Brain microvascular endothelial cell (primary cell): Measurements from ENCODE around the gene SORBS1.

ENCODE experiments used
- DNase-seq: peaks from one replicate; pipeline ENCODE4 v3.0.0-alpha.2; 2020
- H3K27ac ChIP-seq: fragments of 250-450 bp; sonication (Bioruptor Pico); 2 replicates; pipeline ENCODE4 v1.5.1; 2020; ENCODE audit warnings: mild to moderate bottlenecking, moderate library complexity
- H3K27me3 ChIP-seq: fragments of 250-450 bp; sonication (Bioruptor Pico); replicated peaks from 2 replicates; pipeline ENCODE4 v1.5.1; 2020; ENCODE audit warnings: mild to moderate bottlenecking
- H3K36me3 ChIP-seq: fragments of 250-450 bp; sonication (Bioruptor Pico); replicated peaks from 2 replicates; pipeline ENCODE4 v1.5.1; 2020; ENCODE audit warnings: mild to moderate bottlenecking
- H3K4me3 ChIP-seq: 2 replicates; pipeline ENCODE4 v1.5.1; 2011; ENCODE audit warnings: low read depth, mild to moderate bottlenecking, control low read depth, low read length, moderate library complexity
- CTCF ChIP-seq: IDR thresholded peaks from 2 replicates; pipeline ENCODE4 v1.5.1; 2011; ENCODE audit warnings: low read depth, mild to moderate bottlenecking, moderate library complexity, low read length, control low read depth, inconsistent platforms; ENCODE audit errors: missing control alignments
- in situ Hi-C: cut with HindIII; loops from 2 replicates; pipeline ENCODE4 v1.10.0; 2017; ENCODE audit warnings: low sequenced_read_pairs, low pct_ligation_motif_present

Gene SORBS1

GRCh38 chr10:95571390-95571789 is 10.2 kb upstream of the SORBS1 start:
- Histone ChIP-seq H3K27me3 (no peaks in the 10 kb centered on the region), H3K27ac (no peak overlapping the region), H3K36me3 (no peaks in the 10 kb centered on the region), H3K4me3 (no peak overlapping the region)
- in situ Hi-C loops: no loop called here
- DNase-seq: no peak
- TF ChIP-seq CTCF: no peak

GRCh38 chr10:95569368-95569767 is 8.2 kb upstream of the SORBS1 start:
- DNase-seq: no peak
- TF ChIP-seq CTCF: no peak

GRCh38 chr10:95567903-95568630 is 6.9 kb upstream of the SORBS1 start:
- Histone ChIP-seq H3K36me3 (no peaks in the 10 kb centered on the region), H3K27ac (no peak overlapping the region), H3K27me3 (no peaks in the 10 kb centered on the region), H3K4me3 (no peak overlapping the region)
- no peak for TF ChIP-seq CTCF
- in situ Hi-C loops: no loop called here
- DNase-seq: no peak

More at GRCh38 chr10:95569368-95569767, 8.2 kb upstream of the SORBS1 start:
- no peak overlapping the region for H3K27ac ChIP-seq
- no peaks in the 10 kb centered on the region for H3K27me3 ChIP-seq
- no peaks in the 10 kb centered on the region for H3K36me3 ChIP-seq
- in situ Hi-C loops: no loop called here
- no peak overlapping the region for H3K4me3 ChIP-seq

- no peak for DNase-seq
- TF ChIP-seq CTCF: no peak
- H3K27ac ChIP-seq: no peak overlapping the region
- in situ Hi-C loops: no loop called here
- H3K4me3 ChIP-seq: no peak overlapping the region
- no peaks in the 10 kb centered on the region for H3K36me3 ChIP-seq
- H3K27me3 ChIP-seq: no peaks in the 10 kb centered on the region
These were observed 5.0 kb upstream of the SORBS1 start for GRCh38 chr10:95566136-95566535.

GRCh38 chr10:95565336-95565735 is 4.2 kb upstream of the SORBS1 start:
- DNase-seq: no peak
- no peak for TF ChIP-seq CTCF
- Histone ChIP-seq H3K27ac (no peak overlapping the region), H3K4me3 (no peak overlapping the region), H3K27me3 (peaks cover 2% of the 10 kb centered on the region), H3K36me3 (no peaks in the 10 kb centered on the region)
- in situ Hi-C loops: no loop called here

GRCh38 chr10:95564291-95564690 is 3.1 kb upstream of the SORBS1 start:
- Histone ChIP-seq H3K27me3 (peaks cover 10% of the 10 kb centered on the region), H3K27ac (no peak overlapping the region), H3K36me3 (no peaks in the 10 kb centered on the region), H3K4me3 (no peak overlapping the region)
- in situ Hi-C loops: no loop called here
- TF ChIP-seq CTCF: no peak
- no peak for DNase-seq
